NT2/D1 (cell line): ENCODE data around the gene CDC23.

Experiments used
- DNase-seq: peaks from one replicate; pipeline ENCODE4 v3.0.0-alpha.2; 2011; ENCODE audit warnings: low read depth, low spot score
- H3K27me3 ChIP-seq: 2 replicates; pipeline ENCODE4 v1.6.0; 2011; ENCODE audit warnings: mild to moderate bottlenecking; ENCODE audit not compliant: insufficient read length, insufficient read depth
- H3K36me3 ChIP-seq: 2 replicates; pipeline ENCODE4 v1.6.1; 2011; ENCODE audit warnings: mild to moderate bottlenecking, low read length, mixed read lengths; ENCODE audit not compliant: insufficient read depth, insufficient read length
- H3K4me1 ChIP-seq: 2 replicates; pipeline ENCODE4 v1.5.1; 2011; ENCODE audit not compliant: insufficient read depth, insufficient read length
- H3K4me3 ChIP-seq: 2 replicates; pipeline ENCODE4 v1.5.1; 2011; ENCODE audit warnings: low read depth; ENCODE audit not compliant: insufficient read length
- H3K9ac ChIP-seq: 2 replicates; pipeline ENCODE4 v1.6.0; 2011; ENCODE audit warnings: low read depth; ENCODE audit not compliant: insufficient read length
- H3K9me3 ChIP-seq: 2 replicates; pipeline ENCODE4 v1.5.1; 2011; ENCODE audit warnings: mild to moderate bottlenecking, low read length; ENCODE audit not compliant: insufficient read depth
- SUZ12 ChIP-seq: IDR thresholded peaks from 2 replicates; pipeline ENCODE4 v1.6.1; 2011; ENCODE audit not compliant: insufficient read length, insufficient read depth; ENCODE audit errors: extremely low read depth
- YY1 ChIP-seq: IDR thresholded peaks from 2 replicates; pipeline ENCODE4 v1.6.1; 2011; ENCODE audit not compliant: insufficient read length, insufficient read depth
- ZNF274 ChIP-seq: IDR thresholded peaks from 2 replicates; pipeline ENCODE4 v1.6.1; 2011; ENCODE audit warnings: mild to moderate bottlenecking, low read depth, low read length

Gene CDC23

DNA sequence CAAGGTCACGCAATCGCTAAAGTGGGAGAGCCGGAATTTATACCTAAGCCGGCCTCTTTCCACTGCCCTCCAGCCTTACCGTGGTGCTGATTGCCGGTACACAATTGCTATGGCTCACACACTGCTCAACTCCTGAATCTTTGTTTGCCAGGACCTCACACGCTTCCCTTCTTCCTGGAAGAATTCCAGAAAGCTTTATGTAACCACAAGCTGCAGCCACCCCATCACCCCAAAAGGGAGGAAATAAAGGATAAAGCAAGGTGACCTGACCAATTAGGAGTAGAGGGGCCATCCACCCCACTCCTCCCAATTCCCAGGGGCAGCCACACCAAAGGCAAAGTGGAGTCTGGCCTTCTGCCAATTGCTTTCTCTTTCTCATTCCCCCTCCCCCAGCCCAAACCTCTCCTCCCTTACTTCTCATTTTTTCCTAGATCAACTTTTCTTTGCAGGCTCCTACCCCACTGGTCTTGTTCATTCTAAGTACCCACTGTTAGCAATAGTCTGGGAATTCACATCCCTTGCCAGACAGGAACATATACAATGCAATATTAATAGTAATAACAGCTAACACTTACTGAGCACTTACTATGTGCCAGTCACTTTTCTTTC lies 18.0 kb upstream of the CDC23 start:
- no peak for DNase-seq

DNA sequence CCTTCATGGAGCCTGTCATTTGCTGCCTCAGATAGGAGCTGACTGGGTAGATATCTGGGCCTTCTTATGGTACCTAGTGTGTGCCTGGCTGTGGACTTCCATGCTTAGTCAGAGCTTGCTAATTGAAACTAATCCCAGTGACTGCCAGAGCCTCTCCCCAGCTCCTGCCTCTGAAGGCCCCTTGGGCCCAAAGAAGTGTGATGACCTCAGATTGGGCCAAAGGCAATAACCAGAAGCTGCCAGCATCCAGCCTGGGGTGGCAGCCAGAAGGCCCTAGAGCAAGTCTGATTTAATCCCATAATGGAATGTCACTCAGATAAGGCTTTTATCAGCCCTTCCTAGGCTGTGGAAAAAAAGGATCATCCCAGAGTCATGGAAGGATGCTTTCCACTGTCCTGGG lies 17.1 kb upstream of the CDC23 start:
- Histone ChIP-seq H3K27me3 (no peaks in the 10 kb centered on the region), H3K36me3 (no peaks in the 10 kb centered on the region), H3K4me1 (peaks cover 4% of the 10 kb centered on the region), H3K9me3 (peaks cover 17% of the 10 kb centered on the region), H3K4me3 (no peak overlapping the region), H3K9ac (no peak overlapping the region)
- TF ChIP-seq SUZ12 (no peak), YY1 (no peak), ZNF274 (no peak)
- no peak for DNase-seq

More for the DNA sequence above, 18.0 kb upstream of the CDC23 start:
- Histone ChIP-seq H3K9ac (no peak overlapping the region), H3K9me3 (peaks cover 11% of the 10 kb centered on the region), H3K36me3 (no peaks in the 10 kb centered on the region), H3K4me3 (no peak overlapping the region), H3K4me1 (peaks cover 4% of the 10 kb centered on the region), H3K27me3 (no peaks in the 10 kb centered on the region)
- TF ChIP-seq YY1 (no peak), SUZ12 (no peak), ZNF274 (no peak)

DNA sequence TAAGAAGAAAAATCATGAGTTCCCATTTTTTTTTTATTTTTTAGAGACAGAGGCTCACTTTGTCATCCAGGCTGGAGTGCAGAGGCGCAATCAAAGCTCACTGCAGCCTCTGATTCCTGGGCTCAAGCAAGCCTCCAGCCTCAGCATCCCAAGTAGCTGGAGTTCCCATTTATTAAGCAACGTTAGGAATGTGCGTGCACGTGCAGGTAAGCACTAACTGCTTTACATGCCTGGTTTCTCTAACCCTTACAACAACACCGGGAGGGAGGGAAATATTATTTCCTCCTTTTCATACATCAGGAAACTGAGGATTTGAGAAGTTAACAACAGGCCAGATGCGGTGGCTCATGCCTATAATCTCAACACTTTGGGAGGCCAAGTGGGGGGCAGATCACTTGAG lies 16.3 kb upstream of the CDC23 start:
- H3K4me3 ChIP-seq = no peak overlapping the region
- DNase-seq = no peak
- peaks cover 4% of the 10 kb centered on the region for H3K4me1 ChIP-seq
- TF ChIP-seq YY1 = no peak
- no peak for TF ChIP-seq ZNF274
- no peak for TF ChIP-seq SUZ12
- peaks cover 17% of the 10 kb centered on the region for H3K9me3 ChIP-seq
- H3K9ac ChIP-seq = no peak overlapping the region
- H3K27me3 ChIP-seq = no peaks in the 10 kb centered on the region
- H3K36me3 ChIP-seq = no peaks in the 10 kb centered on the region

GRCh38 chr5:138226910-138227309 lies 13.8 kb upstream of the CDC23 start:
- Histone ChIP-seq H3K36me3 (no peaks in the 10 kb centered on the region), H3K9me3 (peaks cover 17% of the 10 kb centered on the region), H3K4me1 (peaks cover 4% of the 10 kb centered on the region), H3K4me3 (no peak overlapping the region), H3K9ac (no peak overlapping the region), H3K27me3 (no peaks in the 10 kb centered on the region)
- TF ChIP-seq SUZ12 (no peak), YY1 (no peak), ZNF274 (no peak)
- no peak for DNase-seq

DNA sequence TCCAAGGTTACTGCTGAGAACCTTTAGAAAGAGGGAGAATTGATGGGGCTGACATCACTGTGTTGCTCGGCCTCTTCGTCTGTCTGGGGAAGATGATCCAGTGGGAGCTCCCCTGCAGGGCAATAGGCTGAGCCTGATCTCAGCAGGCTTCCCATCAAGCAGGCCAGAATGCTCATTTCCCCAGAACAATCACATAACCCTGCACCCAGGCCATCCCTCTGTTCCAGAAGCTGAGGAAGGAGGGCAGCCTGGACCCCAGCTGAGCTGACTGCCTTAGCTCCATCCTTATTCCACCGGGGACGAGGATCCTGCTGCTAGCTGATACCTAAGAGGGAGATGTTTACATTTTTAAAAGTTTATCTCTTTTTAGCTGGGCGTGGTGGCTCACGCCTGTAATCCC lies 11.6 kb upstream of the CDC23 start:
- no peaks in the 10 kb centered on the region for H3K27me3 ChIP-seq
- H3K4me3 ChIP-seq = no peak overlapping the region
- no peak for DNase-seq
- no peaks in the 10 kb centered on the region for H3K4me1 ChIP-seq
- H3K9ac ChIP-seq = no peak overlapping the region
- H3K9me3 ChIP-seq = peaks cover 17% of the 10 kb centered on the region
- no peaks in the 10 kb centered on the region for H3K36me3 ChIP-seq
- TF ChIP-seq ZNF274 = no peak
- TF ChIP-seq YY1 = no peak
- TF ChIP-seq SUZ12 = no peak

GRCh38 chr5:138223532-138223931 lies 10.4 kb upstream of the CDC23 start:
- Histone ChIP-seq H3K36me3 (no peaks in the 10 kb centered on the region), H3K27me3 (no peaks in the 10 kb centered on the region), H3K4me1 (no peaks in the 10 kb centered on the region), H3K9ac (no peak overlapping the region), H3K4me3 (no peak overlapping the region), H3K9me3 (peaks cover 17% of the 10 kb centered on the region)
- DNase-seq = no peak
- TF ChIP-seq SUZ12 (no peak), YY1 (no peak), ZNF274 (no peak)

- Histone ChIP-seq H3K36me3 (peaks cover 2% of the 10 kb centered on the region), H3K9ac (no peak overlapping the region), H3K27me3 (no peaks in the 10 kb centered on the region), H3K9me3 (no peaks in the 10 kb centered on the region; the same call in 1 of the 2 replicates), H3K4me1 (no peaks in the 10 kb centered on the region), H3K4me3 (no peak overlapping the region)
- no peak for TF ChIP-seq SUZ12
- TF ChIP-seq ZNF274 = no peak
- no peak for TF ChIP-seq YY1
- no peak for DNase-seq
Observed at GRCh38 chr5:138216799-138217198, 3.7 kb upstream of the CDC23 start.
